Astrocyte of the spinal cord (primary cell): ENCODE measurements around the gene MELTF.

Source experiments
- DNase-seq: peaks from one replicate; pipeline ENCODE4 v3.0.0; 2011; ENCODE audit warnings: low read depth, low spot score
- H3K4me3 ChIP-seq: 2 replicates; pipeline ENCODE4 v1.5.1; 2011; ENCODE audit warnings: low read depth, mild to moderate bottlenecking, low read length, moderate library complexity
- CTCF ChIP-seq: IDR thresholded peaks from 2 replicates; pipeline ENCODE4 v1.5.1; 2012; ENCODE audit warnings: low read depth, mild to moderate bottlenecking, low read length, inconsistent platforms
- in situ Hi-C: cut with HindIII; loops from 2 replicates; pipeline ENCODE4 v1.10.0; 2017; ENCODE audit warnings: low sequenced_read_pairs

Gene MELTF

GRCh38 chr3:196968233-196969133 lies 61.1 kb downstream of the MELTF start, which contains the start of gene PIGZ:
Gene PIGZ, minus strand, starts transcription at chr3:196968833. Its CDS starts 16,802 bp downstream, at chr3:196952031.
- peak within 1 kb of the TSS; percentile 47 for H3K4me3 ChIP-seq
- DNase-seq = no peak
- in situ Hi-C loops = no loop called here
- no peak for TF ChIP-seq CTCF

- H3K4me3 ChIP-seq = no peak overlapping the region
- in situ Hi-C loops = no loop called here
- TF ChIP-seq CTCF = no peak
- DNase-seq = no peak
Measured at GRCh38 chr3:196967412-196968232, 62.0 kb downstream of the MELTF start.

GRCh38 chr3:196966526-196967401 lies 62.9 kb downstream of the MELTF start:
- no peak for DNase-seq
- no peak for TF ChIP-seq CTCF
- in situ Hi-C loops = no loop called here
- no peak overlapping the region for H3K4me3 ChIP-seq

- no peak for DNase-seq
- H3K4me3 ChIP-seq = no peak overlapping the region
- no peak for TF ChIP-seq CTCF
- in situ Hi-C loops = no loop called here
Measured at GRCh38 chr3:196965804-196966173, 63.8 kb downstream of the MELTF start.

GRCh38 chr3:196965112-196965803 lies 64.4 kb downstream of the MELTF start:
- no peak overlapping the region for H3K4me3 ChIP-seq
- DNase-seq = no peak
- in situ Hi-C loops = no loop called here
- no peak for TF ChIP-seq CTCF
